NCI-H2171 treated with DMSO at 0.1 percent for 48 hours (cell line): ENCODE measurements around the gene GALNTL6.

Experiments used
- DNase-seq: peaks from one replicate; lab custom pipeline; 2025; lab: John Stamatoyannopoulos, UW

The GALNTL6 gene

GRCh38 chr4:172815499-172816164 lies 1002.4 kb downstream of the GALNTL6 start:
- DNase-seq: no peak

- DNase-seq: no peak
These were observed 1005.7 kb downstream of the GALNTL6 start for GRCh38 chr4:172818901-172819300.

- no peak for DNase-seq
These were observed 1006.1 kb downstream of the GALNTL6 start for GRCh38 chr4:172819353-172819752.

- DNase-seq: no peak
These were observed 1009.1 kb downstream of the GALNTL6 start for GRCh38 chr4:172822331-172822730.

- DNase-seq: no peak
These were observed 1013.1 kb downstream of the GALNTL6 start for GRCh38 chr4:172826346-172826745.

GRCh38 chr4:172826861-172827260 lies 1013.7 kb downstream of the GALNTL6 start:
- DNase-seq: peak; percentile 28

- DNase-seq: peak; percentile 9
These were observed 1017.1 kb downstream of the GALNTL6 start for GRCh38 chr4:172830295-172830764.

GRCh38 chr4:172836661-172837060 lies 1023.5 kb downstream of the GALNTL6 start:
- no peak for DNase-seq

- no peak for DNase-seq
These were observed 1024.9 kb downstream of the GALNTL6 start for GRCh38 chr4:172838111-172838510.

GRCh38 chr4:172838943-172839342 lies 1025.7 kb downstream of the GALNTL6 start:
- no peak for DNase-seq

- no peak for DNase-seq
These were observed 1029.6 kb downstream of the GALNTL6 start for GRCh38 chr4:172842779-172843178.

- DNase-seq: no peak
These were observed 1030.0 kb downstream of the GALNTL6 start for GRCh38 chr4:172843192-172843591.

- DNase-seq: no peak
These were observed 1031.4 kb downstream of the GALNTL6 start for GRCh38 chr4:172844556-172844955.

- DNase-seq: no peak
These were observed 1032.1 kb downstream of the GALNTL6 start for GRCh38 chr4:172845281-172845680.

GRCh38 chr4:172850838-172851237 lies 1037.6 kb downstream of the GALNTL6 start:
- DNase-seq: no peak

- no peak for DNase-seq
These were observed 1038.3 kb downstream of the GALNTL6 start for GRCh38 chr4:172851534-172851933.

GRCh38 chr4:172857026-172857425 lies 1043.8 kb downstream of the GALNTL6 start:
- no peak for DNase-seq

GRCh38 chr4:172858731-172859230 lies 1045.6 kb downstream of the GALNTL6 start:
- no peak for DNase-seq

GRCh38 chr4:172865103-172865502 lies 1051.9 kb downstream of the GALNTL6 start:
- no peak for DNase-seq

GRCh38 chr4:172865531-172866127 lies 1052.4 kb downstream of the GALNTL6 start:
- no peak for DNase-seq

GRCh38 chr4:172866421-172866820 lies 1053.2 kb downstream of the GALNTL6 start:
- DNase-seq: no peak

GRCh38 chr4:172867835-172868234 lies 1054.6 kb downstream of the GALNTL6 start:
- no peak for DNase-seq

GRCh38 chr4:172868271-172868670 lies 1055.1 kb downstream of the GALNTL6 start:
- DNase-seq: no peak
